Upper lobe of left lung (tissue), 6 donors: ENCODE measurements around the gene SPIRE2. TPM values are rescaled to one million over a fixed set of nuclear protein-coding genes. Genes with fewer than 3 reads are reported as not detected.
"Not testable (repeated sequence)": the region's sequence is repeated elsewhere in the genome, so short reads cannot be mapped to it uniquely, and the experiment has no call there.

Source experiments
- ATAC-seq, 2 donors: fragments of 200-7000 bp; cut with Tn5 transposase; one replicate each; pipeline ENCODE4 v1.9.1; 2022; ENCODE audit warnings: mild to moderate bottlenecking in 2 of 2, moderate library complexity in 2 of 2; ENCODE audit not compliant: low FRiP score in 2 of 2
- DNase-seq, 2 donors: peaks; one replicate each; pipeline ENCODE4 v3.0.0-alpha.2; 2019 to 2020
- H3K27ac ChIP-seq, 4 donors: fragments of 200-600 bp; sonication (generic); one replicate each; pipeline ENCODE4 v1.5.1; 2016 to 2019
- H3K27me3 ChIP-seq, 4 donors: fragments of 200-600 bp; sonication (generic); one replicate each; pipeline ENCODE4 v1.5.1; 2017 to 2019
- H3K36me3 ChIP-seq, 4 donors: fragments of 200-600 bp; sonication (generic); one replicate each; pipeline ENCODE4 v1.5.1; 2016 to 2019
- H3K4me1 ChIP-seq, 4 donors: fragments of 200-600 bp; sonication (generic); one replicate each; pipeline ENCODE4 v1.5.1; 2018 to 2019
- H3K4me3 ChIP-seq, 4 donors: fragments of 200-600 bp; sonication (generic); one replicate each; pipeline ENCODE4 v1.5.1; 2017 to 2019; ENCODE audit warnings: mild to moderate bottlenecking in 2 of 4, moderate library complexity in 1 of 4
- H3K9me3 ChIP-seq, 4 donors: fragments of 200-600 bp; sonication (generic); one replicate each; pipeline ENCODE4 v1.5.1; 2018 to 2019
- CTCF ChIP-seq, 6 experiments: fragments of 450-650 bp in 4 of 6; fragments of 200-600 bp in 2 of 6; sonication (generic) in 2 of 6; IDR thresholded peaks; one replicate each; pipeline ENCODE4 v1.5.1; 2016 to 2019; ENCODE audit warnings: antibody characterized with exemption in 6 of 6
- EP300 ChIP-seq, 4 donors: sonication (generic); formaldehyde crosslinking; IDR thresholded peaks; one replicate each; pipeline ENCODE4 v1.5.1; 2017; ENCODE audit warnings: antibody characterized with exemption in 4 of 4, control low read depth in 2 of 4
- POLR2A ChIP-seq, 4 donors: fragments of 450-650 bp; IDR thresholded peaks; one replicate each; pipeline ENCODE4 v1.5.1; 2016 to 2017; ENCODE audit warnings: antibody characterized with exemption in 4 of 4, mild to moderate bottlenecking in 2 of 4
- POLR2AphosphoS5 ChIP-seq, 2 donors: sonication (generic); formaldehyde crosslinking; IDR thresholded peaks; one replicate each; pipeline ENCODE4 v1.5.1; 2017; ENCODE audit warnings: antibody characterized with exemption in 2 of 2
- WGBS, 2 donors: methylation state at CpG; one replicate each; pipeline ENCODE4 v1.1.5; 2017 to 2018; 5-methylcytosine and 5-hydroxymethylcytosine counted together
- total RNA-seq, 6 donors: library from RNA; depleted of rRNA in 4 of 6; stranded (reverse); fragments of >200 nt in 4 of 6; gene quantifications; one replicate each; pipeline versions ENCODE4 v1.1.0 to v1.2.1, GENCODE V29; 2016 to 2021
- donor health status: DM: no; HTN: no; CAD: no; lungs with moderate emphysema.
- donor health status: DM: no; HTN: yes; CAD: no; lungs with severe emphysema.

The SPIRE2 gene
- total RNA-seq, 6 donors from 2014 or later = 6.1 to 52.4 (median 14.7) TPM

GRCh38 chr16:89870440-89870839 lies 42.2 kb downstream of the SPIRE2 start:
- Histone ChIP-seq H3K27me3 (no peaks in the 10 kb centered on the region), H3K9me3 (peaks cover 0 to 8% (median 6%) of the 10 kb centered on the region in 4 donors), H3K4me1 (peaks cover 15 to 21% (median 17%) of the 10 kb centered on the region in 4 donors), H3K36me3 (peaks cover 0 to 5% (median 5%) of the 10 kb centered on the region in 4 donors), H3K4me3 (no peak overlapping the region), H3K27ac (no peak overlapping the region)
- 86 to 92% methylated on average over 5 to 6 of the region's 6 CpGs for WGBS, 2 donors
- ATAC-seq (no peak), DNase-seq (no peak)
- TF ChIP-seq POLR2A (IDR thresholded peaks at IDR 0.05) (no peak), EP300 (IDR thresholded peaks at IDR 0.05) (no peak), POLR2AphosphoS5 (IDR thresholded peaks at IDR 0.05) (no peak), CTCF (IDR thresholded peaks at IDR 0.05) (no peak)

- no peak overlapping the region for H3K4me3 ChIP-seq
- ATAC-seq = no peak
These were observed 43.6 kb downstream of the SPIRE2 start for GRCh38 chr16:89871895-89872294.

GRCh38 chr16:89873109-89873971 lies 45.1 kb downstream of the SPIRE2 start, which contains the start of gene TCF25:
TSS of gene TCF25 (plus strand) at chr16:89873592. CDS start at chr16:89873668, 76 bp downstream.
- Histone ChIP-seq H3K27me3 (no peaks in the 10 kb centered on the region), H3K27ac (peak within 1 kb of the TSS; percentile 98 to 100 (median 100)), H3K9me3 (no peaks in the 10 kb centered on the region), H3K36me3 (peaks cover 5 to 20% (median 6%) of the 10 kb centered on the region in 4 donors), H3K4me1 (peaks cover 15 to 28% (median 17%) of the 10 kb centered on the region in 4 donors), H3K4me3 (peak within 1 kb of the TSS; percentile 64 to 98 (median 72))
- WGBS, 2 donors = 0% methylated on average over 3 to 42 of the region's 104 CpGs
- TF ChIP-seq POLR2AphosphoS5 (IDR thresholded peaks at IDR 0.05) = peak; percentile 74 to 88
- TF ChIP-seq EP300 (IDR thresholded peaks at IDR 0.05) = no peak
- peak; percentile 18 to 91 (median 69) for TF ChIP-seq POLR2A (IDR thresholded peaks at IDR 0.05)
- TF ChIP-seq CTCF (IDR thresholded peaks at IDR 0.05) = peak in 2 of 6 experiments; percentile 14 to 23
- DNase-seq (peak; percentile 67 to 97), ATAC-seq (peak; percentile 72 to 85)

More at GRCh38 chr16:89871895-89872294, 43.6 kb downstream of the SPIRE2 start:
- H3K27ac ChIP-seq = peak overlapping the region in 1 of 4 donors; percentile 100
- peaks cover 0 to 8% (median 6%) of the 10 kb centered on the region in 4 donors for H3K9me3 ChIP-seq
- peaks cover 15 to 28% (median 17%) of the 10 kb centered on the region in 4 donors for H3K4me1 ChIP-seq
- peaks cover 5 to 12% (median 6%) of the 10 kb centered on the region in 4 donors for H3K36me3 ChIP-seq
- DNase-seq = no peak
- 87 to 94% methylated on average over 9 of the region's 9 CpGs for WGBS, 2 donors
- no peaks in the 10 kb centered on the region for H3K27me3 ChIP-seq
- TF ChIP-seq POLR2AphosphoS5 (IDR thresholded peaks at IDR 0.05) (no peak), EP300 (IDR thresholded peaks at IDR 0.05) (no peak), CTCF (IDR thresholded peaks at IDR 0.05) (no peak), POLR2A (IDR thresholded peaks at IDR 0.05) (no peak)

- ATAC-seq (peak; percentile 95 to 96), DNase-seq (peak; percentile 98 to 99)
- peak overlapping the region; percentile 64 to 98 (median 72) for H3K4me3 ChIP-seq
- H3K4me1 ChIP-seq = peaks cover 15 to 28% (median 17%) of the 10 kb centered on the region in 4 donors
- peaks cover 6 to 28% (median 12%) of the 10 kb centered on the region in 4 donors for H3K36me3 ChIP-seq
- no peaks in the 10 kb centered on the region for H3K9me3 ChIP-seq
- H3K27ac ChIP-seq = peak overlapping the region; percentile 98 to 100 (median 100)
- no peaks in the 10 kb centered on the region for H3K27me3 ChIP-seq
- 4 to 6% methylated on average over 22 to 43 of the region's 61 CpGs for WGBS, 2 donors
- TF ChIP-seq POLR2AphosphoS5 (IDR thresholded peaks at IDR 0.05) (peak; percentile 2 to 4), POLR2A (IDR thresholded peaks at IDR 0.05) (no peak)
These were observed 45.9 kb downstream of the SPIRE2 start for GRCh38 chr16:89873972-89874689.

- H3K36me3 ChIP-seq = peaks cover 26 to 72% (median 49%) of the 10 kb centered on the region in 4 donors
- 94% methylated on average over 23 to 24 of the region's 28 CpGs for WGBS, 2 donors
- not testable (repeated sequence) for ATAC-seq
These were observed 50.8 kb downstream of the SPIRE2 start for GRCh38 chr16:89879123-89879522.

More at GRCh38 chr16:89879123-89879522, 50.8 kb downstream of the SPIRE2 start:
- H3K4me3 ChIP-seq, DNase-seq, H3K27ac ChIP-seq, H3K9me3 ChIP-seq, H3K27me3 ChIP-seq: not testable (repeated sequence)
- peaks cover 7 to 18% (median 9%) of the 10 kb centered on the region in 4 donors for H3K4me1 ChIP-seq
